Neutrophil (primary cell): ENCODE results near the gene OR7D4.
A peak's percentile ranks its signal among the peaks of the same experiment; 100 is the strongest.
"Not testable (repeated sequence)": the region's sequence is repeated elsewhere in the genome, so short reads cannot be mapped to it uniquely, and the experiment has no call there.

ENCODE experiments used
- H3K27ac ChIP-seq: fragments of 200-600 bp; sonication (generic); 2 replicates; pipeline ENCODE4 v1.5.1; 2016; ENCODE audit warnings: mild to moderate bottlenecking, moderate library complexity
- H3K27me3 ChIP-seq: fragments of 200-600 bp; sonication (generic); 2 replicates; pipeline ENCODE4 v1.6.0; 2016; ENCODE audit warnings: mild to moderate bottlenecking
- H3K36me3 ChIP-seq: fragments of 200-600 bp; sonication (generic); 2 replicates; pipeline ENCODE4 v1.5.1; 2017
- H3K4me1 ChIP-seq, 2 experiments: fragments of 200-600 bp in 1 of 2; sonication (generic) in 1 of 2; 1 replicate in 1 of 2; 2 replicates in 1 of 2; pipeline versions ENCODE4 v1.5.1 to v1.6.1; 2013 to 2016; ENCODE audit warnings: low read depth in 1 of 2, low read length in 1 of 2, mild to moderate bottlenecking in 1 of 2, moderate library complexity in 1 of 2; ENCODE audit not compliant: control insufficient read depth in 1 of 2, insufficient read depth in 1 of 2
- H3K4me3 ChIP-seq, 2 experiments: fragments of 200-600 bp in 1 of 2; sonication (generic) in 1 of 2; 1 replicate in 1 of 2; 2 replicates in 1 of 2; pipeline ENCODE4 v1.5.1; 2013 to 2016; ENCODE audit warnings: low read depth in 1 of 2, low read length in 1 of 2, mild to moderate bottlenecking in 1 of 2, moderate library complexity in 1 of 2
- H3K9me3 ChIP-seq: fragments of 200-600 bp; sonication (generic); 2 replicates; pipeline ENCODE4 v1.5.1; 2016
- CTCF ChIP-seq: fragments of 200-600 bp; sonication (generic); IDR thresholded peaks from 2 replicates; pipeline ENCODE4 v1.5.1; 2016; ENCODE audit warnings: antibody characterized with exemption

Gene OR7D4

GRCh38 chr19:9219489-9219888 is at the start of gene OR7D4:
Gene OR7D4 (minus strand): TSS chr19:9219589. CDS start chr19:9214837, 4,752 bp downstream.
- Histone ChIP-seq H3K36me3 (no peaks in the 10 kb centered on the region), H3K4me1 (no peaks in the 10 kb centered on the region), H3K27ac (no peak within 1 kb of the TSS)

GRCh38 chr19:9251236-9251635 is 31.8 kb upstream of the OR7D4 start:
- H3K9me3 ChIP-seq: no peaks in the 10 kb centered on the region
- no peaks in the 10 kb centered on the region for H3K27me3 ChIP-seq
- H3K36me3 ChIP-seq: no peaks in the 10 kb centered on the region
- no peak overlapping the region for H3K27ac ChIP-seq
- TF ChIP-seq CTCF: no peak
- H3K4me3 ChIP-seq: no peak overlapping the region
- no peaks in the 10 kb centered on the region for H3K4me1 ChIP-seq

More at GRCh38 chr19:9219489-9219888, at the start of gene OR7D4:
- Histone ChIP-seq H3K9me3 (no peaks in the 10 kb centered on the region), H3K4me3 (no peak within 1 kb of the TSS), H3K27me3 (no peaks in the 10 kb centered on the region)
- no peak for TF ChIP-seq CTCF

GRCh38 chr19:9250630-9251029 is 31.2 kb upstream of the OR7D4 start, which contains the start of gene OR7E24:
Gene OR7E24 (plus strand): TSS chr19:9250930. CDS start chr19:9251044, 114 bp downstream.
- no peak within 1 kb of the TSS for H3K4me3 ChIP-seq

GRCh38 chr19:9205501-9206113 is 13.8 kb downstream of the OR7D4 start:
- Histone ChIP-seq H3K4me1 (no peaks in the 10 kb centered on the region), H3K27me3 (peaks cover 19% of the 10 kb centered on the region), H3K9me3 (no peaks in the 10 kb centered on the region), H3K27ac (no peak overlapping the region), H3K36me3 (no peaks in the 10 kb centered on the region), H3K4me3 (no peak overlapping the region)
- peak; percentile 70 for TF ChIP-seq CTCF

More at GRCh38 chr19:9250630-9251029, 31.2 kb upstream of the OR7D4 start, which contains the start of gene OR7E24:
- no peaks in the 10 kb centered on the region for H3K9me3 ChIP-seq
- TF ChIP-seq CTCF: no peak
- H3K4me1 ChIP-seq: no peaks in the 10 kb centered on the region
- H3K27ac ChIP-seq: no peak within 1 kb of the TSS
- H3K27me3 ChIP-seq: no peaks in the 10 kb centered on the region
- no peaks in the 10 kb centered on the region for H3K36me3 ChIP-seq

- H3K4me1 ChIP-seq, H3K4me3 ChIP-seq, H3K27ac ChIP-seq, H3K27me3 ChIP-seq, H3K9me3 ChIP-seq, H3K36me3 ChIP-seq: not testable (repeated sequence)
Observed at GRCh38 chr19:9198044-9198443, 21.3 kb downstream of the OR7D4 start.

- Histone ChIP-seq H3K4me3 (no peak overlapping the region), H3K27ac (no peak overlapping the region), H3K9me3 (no peaks in the 10 kb centered on the region), H3K36me3 (no peaks in the 10 kb centered on the region), H3K27me3 (peaks cover 3% of the 10 kb centered on the region), H3K4me1 (no peaks in the 10 kb centered on the region)
- no peak for TF ChIP-seq CTCF
Observed at GRCh38 chr19:9189535-9189934, 29.9 kb downstream of the OR7D4 start.
